ENCODE measurements around the gene PRPF31. TPM values are rescaled to one million over a fixed set of nuclear protein-coding genes. Genes with fewer than 3 reads are reported as not detected.
"Not testable (repeated sequence)": the region's sequence is repeated elsewhere in the genome, so short reads cannot be mapped to it uniquely, and the experiment has no call there.

Gene PRPF31
- polyA plus RNA-seq, 4 donors = 69.5 to 75.8 (median 71.8) TPM

DNA sequence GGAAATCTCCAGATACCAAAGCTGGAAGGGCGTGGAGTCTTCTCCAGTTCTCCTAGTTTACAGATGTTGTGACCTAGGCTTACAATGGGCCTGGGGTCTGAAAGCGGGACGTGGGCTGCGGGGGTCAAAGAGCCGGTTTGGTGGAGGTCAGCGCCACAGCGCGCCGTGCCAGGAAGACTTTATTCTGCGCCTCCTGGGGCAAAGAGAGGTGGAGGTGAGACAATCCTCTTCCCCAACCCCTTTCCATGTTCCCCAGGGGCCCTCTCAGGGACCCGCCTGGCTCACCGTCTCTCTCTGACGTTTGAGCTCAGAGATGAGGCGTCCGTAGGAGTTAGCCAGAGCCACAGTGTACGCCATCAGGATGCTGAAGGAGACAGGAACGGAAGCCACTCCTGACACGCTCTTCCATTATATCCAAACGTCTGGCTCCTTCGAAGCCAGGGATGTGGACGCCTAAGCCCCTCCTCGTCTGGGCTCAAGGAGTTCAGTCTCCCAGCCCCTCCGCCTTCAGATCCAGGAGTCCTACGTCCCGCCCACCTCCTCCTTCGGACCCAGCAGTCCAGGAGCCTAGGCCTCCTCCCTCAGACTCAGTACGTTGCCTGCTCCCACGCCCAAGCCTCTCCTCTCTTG, 44.7 kb downstream of the PRPF31 start:
- no peak for DNase-seq (ENCODE audit: low read depth in 4 of 4, low spot score in 2 of 4)

DNA sequence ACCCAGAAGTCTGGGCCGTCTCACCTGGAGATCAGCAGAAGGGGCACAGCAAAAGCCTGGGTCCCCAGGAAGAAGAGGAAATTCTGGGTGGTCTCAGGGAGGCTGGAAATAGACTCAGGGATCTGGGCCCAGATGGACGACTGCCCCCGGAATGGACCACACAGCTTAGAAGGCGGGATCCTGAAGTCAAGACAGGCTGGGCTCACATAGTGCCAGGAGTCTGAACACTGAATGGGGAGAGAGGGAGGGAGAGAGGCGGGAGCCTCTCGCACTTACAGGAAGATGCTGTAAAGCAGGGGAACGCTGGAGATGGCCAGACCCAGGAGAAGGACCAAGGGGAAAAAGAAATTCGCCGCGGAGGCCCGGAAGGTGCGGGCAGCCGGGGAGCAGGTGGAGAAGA, 45.3 kb downstream of the PRPF31 start:
- DNase-seq (ENCODE audit: low read depth in 4 of 4, low spot score in 2 of 4) = no peak

DNA sequence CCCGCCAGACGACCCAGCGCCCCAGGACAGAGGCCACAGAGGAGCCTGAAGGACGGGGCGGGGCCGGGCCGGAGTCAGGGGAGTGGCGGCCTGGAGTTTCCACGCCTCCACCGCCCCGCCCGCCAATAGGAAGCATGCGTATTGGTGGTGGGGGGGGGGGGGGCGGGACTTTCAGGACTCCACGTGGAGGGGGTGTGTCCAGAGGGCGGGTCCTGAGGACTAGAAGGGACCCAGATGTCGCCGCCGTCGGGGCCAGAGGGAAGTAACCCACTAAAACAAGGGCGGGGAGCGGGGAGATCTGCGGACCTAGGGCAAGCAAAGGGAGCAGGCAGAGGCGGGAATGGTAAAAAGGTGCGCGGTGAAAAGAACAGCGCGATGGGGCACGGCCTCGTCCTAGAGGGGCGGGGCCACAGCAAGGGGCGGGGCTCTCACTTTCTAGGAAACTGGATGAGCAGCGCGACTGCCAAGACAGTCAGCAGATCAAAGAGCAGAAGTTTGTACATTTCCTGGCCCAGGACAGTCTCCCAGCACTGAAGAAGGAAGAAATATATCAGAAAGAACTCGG, 46.8 kb downstream of the PRPF31 start:
- DNase-seq (ENCODE audit: low read depth in 4 of 4, low spot score in 2 of 4) = no peak

DNA sequence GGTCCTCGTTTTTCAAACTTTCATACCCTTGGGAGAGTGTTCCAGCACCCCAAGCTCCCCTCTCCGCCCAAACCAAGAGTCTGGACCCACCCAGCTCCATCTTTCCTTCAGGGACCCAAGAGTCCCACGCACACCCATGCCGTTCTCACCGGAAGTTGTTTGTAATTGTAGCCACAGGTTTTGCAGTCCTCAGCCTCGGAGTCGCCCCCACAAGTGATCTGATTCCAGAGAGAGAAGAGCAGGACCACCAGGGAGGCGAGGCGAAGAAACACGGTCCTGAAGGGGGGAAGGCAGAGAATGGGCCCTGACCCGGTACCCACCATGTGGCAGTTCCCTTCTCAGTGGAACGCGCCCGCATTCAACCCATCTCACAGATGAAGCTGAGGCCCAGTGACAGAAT, 47.3 kb downstream of the PRPF31 start:
- no peak for DNase-seq (ENCODE audit: low read depth in 4 of 4, low spot score in 2 of 4)

DNA sequence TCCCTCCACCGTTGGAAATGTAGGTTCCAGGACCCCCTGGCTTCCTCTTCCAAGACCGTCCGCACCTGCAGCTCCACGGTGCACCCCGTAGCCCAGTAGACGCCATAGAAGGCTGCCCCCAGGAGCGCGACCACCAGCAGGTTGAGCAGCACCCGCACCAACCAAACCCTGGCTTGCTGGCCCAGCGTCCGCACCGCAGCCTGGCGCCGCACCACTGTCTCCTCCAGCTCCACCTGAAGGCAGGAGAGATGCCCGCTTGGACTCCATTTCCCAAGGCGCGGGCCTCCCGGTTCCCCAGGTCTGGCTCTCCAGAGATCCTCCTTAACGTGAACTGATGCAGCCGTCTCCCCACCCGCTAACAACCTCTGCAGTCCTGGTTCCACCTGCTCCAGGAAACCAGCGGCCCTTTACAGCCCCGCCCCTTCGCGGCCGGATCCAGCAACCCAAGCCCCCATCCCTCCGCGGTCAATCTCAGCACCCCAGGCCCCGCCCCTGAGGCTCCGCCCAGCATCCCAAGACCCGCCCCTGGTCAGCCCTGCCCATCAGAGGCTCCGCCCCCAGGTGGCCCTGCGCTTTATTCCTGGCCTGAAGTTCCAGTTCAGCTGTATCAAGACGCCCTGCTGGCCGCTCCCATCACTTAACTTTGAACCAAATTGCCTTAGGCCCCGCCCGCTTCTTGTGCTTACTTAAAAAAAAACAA, 49.0 kb downstream of the PRPF31 start:
- no peak for DNase-seq (ENCODE audit: low read depth in 4 of 4, low spot score in 2 of 4)

DNA sequence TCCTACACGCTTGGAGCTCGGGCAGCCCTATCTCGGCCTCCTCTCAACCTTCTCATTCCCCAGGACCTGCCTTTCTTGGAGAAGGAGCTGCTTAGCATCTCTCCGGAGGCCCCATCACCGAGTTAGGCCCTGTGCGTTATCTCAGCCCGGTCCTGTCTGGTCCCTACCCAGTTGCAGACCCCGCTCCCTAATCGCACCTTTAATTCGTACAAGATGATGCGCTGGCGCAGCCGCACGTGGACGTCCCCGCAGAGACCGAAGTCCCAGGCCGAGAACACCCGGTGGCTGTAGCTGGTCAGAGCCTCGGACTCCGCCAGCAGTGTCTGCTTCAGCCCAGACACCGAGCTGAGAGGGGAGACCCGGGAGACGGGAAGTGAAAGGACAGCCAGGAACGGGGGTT, 49.7 kb downstream of the PRPF31 start:
- no peak for DNase-seq (ENCODE audit: low read depth in 4 of 4, low spot score in 2 of 4)

DNA sequence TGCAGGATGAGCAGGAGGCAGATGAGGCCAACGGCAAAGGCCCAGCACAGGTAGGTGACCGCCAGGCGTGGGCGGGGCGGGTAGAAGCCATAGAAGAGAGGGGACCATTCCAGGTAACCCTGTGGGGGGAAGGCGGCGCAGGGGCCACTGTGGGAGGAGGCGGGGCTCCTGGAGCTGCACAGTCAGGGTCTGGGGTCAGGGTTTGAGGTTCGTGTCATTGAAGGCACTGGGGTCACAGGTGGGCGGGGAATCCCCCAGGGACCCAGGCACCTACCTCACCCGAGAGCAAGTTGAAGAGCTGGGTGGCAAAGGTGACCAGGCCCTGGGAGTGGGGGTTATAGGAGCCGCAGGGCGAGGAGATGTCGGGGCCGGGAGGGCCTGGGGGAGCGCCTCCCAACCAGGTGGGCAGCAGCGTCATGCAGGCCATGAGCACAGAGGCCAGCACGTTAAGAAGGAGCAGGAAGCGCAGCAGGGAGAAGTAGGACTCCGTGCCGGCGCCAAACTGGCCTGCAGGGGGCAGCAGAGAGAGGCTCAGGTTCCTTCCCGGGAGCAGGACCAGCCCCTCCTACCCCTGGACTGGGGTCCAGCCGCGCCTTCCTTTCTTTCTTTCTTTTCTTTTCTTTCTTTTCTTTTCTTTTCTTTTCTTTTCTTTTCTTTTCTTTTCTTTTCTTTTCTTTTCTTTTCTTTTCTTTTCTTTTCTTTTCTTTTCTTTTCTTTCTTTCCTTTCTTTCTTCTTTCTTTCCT, 52.8 kb downstream of the PRPF31 start:
- peak in 3 of 4 donors; percentile 71 to 86 (median 73) for DNase-seq (ENCODE audit: low read depth in 4 of 4, low spot score in 2 of 4)

DNA sequence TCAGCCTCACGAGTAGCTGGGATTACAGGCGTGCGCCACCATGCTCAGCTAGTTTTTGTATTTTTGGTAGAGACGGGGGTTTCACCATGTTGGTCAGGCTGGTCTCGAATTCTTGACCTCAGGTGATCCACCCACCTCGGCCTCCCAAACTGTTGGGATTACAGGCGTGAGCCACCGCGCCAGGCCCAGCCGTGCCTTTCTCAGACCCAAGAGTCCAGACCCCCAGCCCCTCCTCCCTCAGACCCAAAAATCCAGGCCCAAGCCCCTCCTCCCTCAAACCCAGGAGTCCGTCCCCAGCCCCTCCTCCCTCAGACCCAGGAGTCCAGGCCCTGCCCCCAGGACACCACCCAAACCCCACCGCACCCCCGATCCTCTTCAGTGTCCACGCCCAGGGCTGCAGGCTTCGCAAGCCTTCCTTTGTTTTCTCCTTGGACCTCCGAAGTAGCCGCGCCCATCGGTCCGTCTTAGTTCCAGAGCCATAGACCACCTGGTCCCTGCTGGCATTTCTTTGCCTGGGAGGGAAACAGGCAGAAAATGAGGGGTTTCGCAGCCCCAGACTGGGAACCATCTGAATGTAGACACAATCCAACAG, 53.7 kb downstream of the PRPF31 start:
- no peak for DNase-seq (ENCODE audit: low read depth in 4 of 4, low spot score in 2 of 4)

DNA sequence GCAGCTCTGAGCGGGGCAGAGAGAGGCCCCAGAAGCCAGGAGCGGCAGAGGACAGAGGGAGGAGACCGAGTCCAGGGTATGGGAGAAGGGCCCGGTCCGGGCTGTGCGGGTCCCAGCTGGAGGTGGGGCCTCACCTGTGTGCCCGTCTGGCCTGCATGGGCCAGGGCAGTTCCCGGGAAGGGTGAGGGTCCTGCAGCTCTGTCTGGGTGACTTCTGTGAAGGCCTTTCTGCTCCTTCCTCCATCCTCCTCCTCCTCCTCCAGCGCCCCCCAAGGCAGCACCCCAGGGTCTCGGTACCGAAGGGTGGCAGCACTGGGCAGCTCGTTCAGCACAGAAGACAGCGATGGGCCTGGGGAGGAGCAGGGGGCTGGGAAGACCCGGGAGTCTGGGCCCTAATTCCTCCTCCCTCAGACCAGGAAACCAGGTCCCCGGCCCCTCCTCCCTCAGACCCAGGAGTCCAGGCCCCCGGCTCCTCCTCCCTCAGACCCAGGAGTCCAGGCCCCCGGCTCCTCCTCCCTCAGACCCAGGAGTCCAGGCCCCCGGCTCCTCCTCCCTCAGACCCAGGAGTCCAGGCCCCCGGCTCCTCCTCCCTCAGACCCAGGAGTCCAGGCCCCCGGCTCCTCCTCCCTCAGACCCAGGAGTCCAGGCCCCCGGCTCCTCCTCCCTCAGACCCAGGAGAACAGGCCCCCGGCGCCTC, 56.3 kb downstream of the PRPF31 start:
- not testable (repeated sequence) for DNase-seq (ENCODE audit: low read depth in 4 of 4, low spot score in 2 of 4)

DNA sequence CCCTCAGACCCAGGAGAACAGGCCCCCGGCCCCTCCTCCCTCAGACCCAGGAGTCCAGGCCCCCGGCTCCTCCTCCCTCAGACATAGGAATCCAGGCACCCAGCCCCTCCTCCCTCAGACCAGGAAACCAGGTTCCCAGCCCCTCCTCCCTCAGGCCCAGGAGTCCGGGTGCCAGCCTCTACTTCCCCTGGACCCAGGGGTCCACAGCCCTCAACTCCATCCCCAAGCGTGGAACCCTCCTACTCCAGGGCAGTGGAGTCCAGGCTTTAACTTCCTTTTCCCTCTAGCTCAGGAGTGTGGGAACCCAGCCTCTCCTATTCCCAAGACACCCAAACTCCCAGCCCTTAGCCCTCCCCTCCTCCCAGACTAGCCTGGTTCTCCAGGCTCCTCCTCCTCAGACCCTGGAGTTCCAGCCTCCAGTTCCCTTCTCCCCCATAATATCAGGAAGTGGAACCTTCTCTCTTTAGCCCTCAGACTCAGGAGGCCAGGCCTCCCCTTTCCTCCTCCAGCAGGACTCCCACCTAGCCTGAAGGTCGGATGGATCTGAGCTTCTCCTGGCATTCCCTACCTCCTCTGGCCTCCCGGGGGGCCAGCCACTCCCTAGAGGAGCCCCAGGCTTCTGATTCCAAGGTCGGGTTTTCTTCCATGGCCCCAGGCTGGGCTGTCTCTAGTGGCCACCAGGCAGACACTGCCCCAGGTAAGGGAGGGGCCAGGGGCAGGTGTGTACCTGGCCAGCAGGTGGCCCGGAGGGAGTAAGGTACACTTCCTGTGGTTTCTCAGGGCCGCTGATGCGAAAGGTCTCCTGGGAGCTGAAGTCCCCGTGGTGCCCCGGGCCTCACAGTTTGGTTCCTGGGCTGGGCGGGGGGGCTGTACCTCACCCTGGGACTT, 57.2 kb downstream of the PRPF31 start, which contains the start of gene TMC4:
TMC4 (minus strand) TSS at position 690 of the 888 bp plus-strand sequence; CDS start at position 647, 43 bp downstream.
- DNase-seq (ENCODE audit: low read depth in 4 of 4, low spot score in 2 of 4) = no peak

DNA sequence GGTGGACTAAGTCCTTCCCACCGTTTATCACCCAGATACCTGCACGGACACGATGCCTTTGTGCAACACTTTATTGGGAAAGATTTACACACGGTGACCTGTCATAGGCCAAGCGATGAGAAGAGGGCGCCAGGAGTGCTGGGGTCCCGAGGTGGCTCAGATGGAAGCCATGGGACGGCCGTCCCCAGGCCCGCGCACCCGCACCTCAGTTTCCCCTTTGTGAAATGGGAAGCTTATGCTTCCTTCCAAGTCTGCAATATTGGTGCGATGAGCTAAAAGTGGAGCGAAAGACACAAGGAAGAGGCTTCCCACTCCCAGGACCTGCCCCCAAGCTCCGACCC, 57.8 kb downstream of the PRPF31 start:
- no peak for DNase-seq (ENCODE audit: low read depth in 4 of 4, low spot score in 2 of 4)

DNA sequence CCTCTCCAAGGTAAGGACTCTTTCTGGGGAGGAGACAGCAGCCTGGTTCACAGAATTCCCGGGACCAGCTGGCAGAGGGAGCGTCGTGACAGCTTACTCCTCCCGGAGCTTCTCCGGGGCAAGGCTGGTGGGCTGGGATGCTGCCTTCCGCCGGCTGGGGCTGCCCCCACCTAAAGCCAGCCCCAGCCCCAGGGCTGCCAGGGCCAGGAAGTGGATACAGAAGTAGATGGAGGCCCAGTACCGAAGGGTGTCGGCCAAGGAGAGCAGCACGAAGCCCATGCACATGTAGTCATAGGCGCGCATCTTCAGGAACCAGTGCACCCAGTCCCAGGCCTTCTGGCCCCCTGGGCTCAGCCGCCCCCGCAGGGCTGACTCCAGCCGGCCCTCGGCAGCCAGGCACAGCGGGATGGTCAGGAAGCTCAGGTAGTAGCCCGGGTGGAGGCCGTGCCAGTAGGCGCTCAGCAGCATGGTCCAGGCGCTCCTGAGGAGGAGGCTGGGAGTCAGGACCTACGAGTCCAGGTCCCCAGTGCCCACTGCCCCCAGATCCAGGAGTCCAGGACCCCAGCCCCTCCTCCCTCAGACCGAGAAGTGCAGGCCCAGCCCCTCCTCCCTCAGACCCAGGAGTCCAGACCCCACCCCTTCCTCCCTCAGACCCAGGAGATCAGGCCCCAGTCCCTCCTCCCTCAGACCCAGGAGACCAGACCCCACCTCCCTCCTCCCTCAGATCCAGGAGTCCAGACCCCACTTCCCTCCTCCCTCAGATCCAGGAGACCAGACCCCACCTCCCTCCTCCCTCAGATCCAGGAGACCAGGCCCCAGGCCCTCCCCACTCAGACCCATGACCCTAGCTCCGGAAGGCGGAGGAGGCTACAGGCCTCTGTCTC, 58.6 kb downstream of the PRPF31 start:
- no peak for DNase-seq (ENCODE audit: low read depth in 4 of 4, low spot score in 2 of 4)

DNA sequence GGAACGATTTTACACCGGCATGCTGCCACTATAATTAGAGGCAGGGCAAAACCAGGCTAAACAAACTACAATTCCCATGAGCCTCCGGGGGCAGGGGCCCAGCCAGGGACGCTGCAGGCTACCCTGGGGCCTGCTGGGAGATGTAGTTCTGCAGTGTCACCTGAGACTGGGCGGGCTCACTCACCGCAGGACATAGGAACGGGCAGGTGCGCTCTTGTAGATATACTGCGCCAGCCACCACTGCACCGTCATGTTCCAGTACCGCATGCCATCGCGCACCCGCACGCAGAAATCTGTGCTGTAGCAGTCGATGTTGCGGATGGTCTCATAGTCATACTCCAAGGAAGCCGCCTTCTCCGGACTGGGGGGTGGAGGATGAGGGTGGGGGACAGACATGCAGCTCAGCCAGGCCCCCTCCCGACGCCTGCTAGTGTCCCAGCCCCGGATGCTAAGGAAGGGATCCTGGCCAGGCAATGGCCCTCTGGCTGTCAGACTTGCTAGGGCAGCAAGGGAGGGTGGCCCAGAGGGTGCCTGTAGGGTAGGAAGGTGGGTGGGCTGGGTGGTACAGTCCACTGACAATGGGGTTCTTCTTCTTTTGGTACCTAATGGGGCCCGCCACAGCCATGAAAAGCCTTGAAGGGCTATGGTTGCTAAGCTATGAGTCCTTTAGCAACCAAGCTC, 63.2 kb downstream of the PRPF31 start:
- DNase-seq (ENCODE audit: low read depth in 4 of 4, low spot score in 2 of 4) = no peak

DNA sequence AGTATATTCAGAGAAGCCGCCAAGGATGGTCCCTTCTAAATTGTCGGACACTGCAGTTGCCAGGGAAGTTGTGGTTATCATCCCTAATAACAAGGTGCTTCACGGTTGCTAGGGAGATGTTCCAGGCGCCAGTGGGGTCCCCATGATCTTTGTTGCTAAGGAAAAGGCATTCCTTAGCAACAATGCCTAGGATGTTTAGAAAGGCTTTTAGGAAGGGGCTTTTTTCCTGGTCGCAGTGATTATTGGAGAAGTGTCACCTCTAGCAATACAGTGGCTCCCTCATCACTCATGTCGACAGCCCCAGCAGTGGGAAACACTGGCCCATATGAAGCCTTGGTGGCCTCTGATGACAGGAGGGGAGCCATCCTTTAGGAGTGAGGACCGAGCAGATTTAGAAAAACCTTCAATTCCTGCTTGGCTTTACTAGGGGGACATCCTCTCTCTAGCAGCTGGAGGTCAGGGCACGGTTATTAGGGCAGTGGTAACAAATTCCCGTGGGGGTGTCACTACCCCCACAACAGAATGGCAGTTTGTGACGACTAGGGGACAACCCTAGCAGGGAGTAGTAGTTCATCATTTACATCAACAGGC, 63.8 kb downstream of the PRPF31 start:
- no peak for DNase-seq (ENCODE audit: low read depth in 4 of 4, low spot score in 2 of 4)

DNA sequence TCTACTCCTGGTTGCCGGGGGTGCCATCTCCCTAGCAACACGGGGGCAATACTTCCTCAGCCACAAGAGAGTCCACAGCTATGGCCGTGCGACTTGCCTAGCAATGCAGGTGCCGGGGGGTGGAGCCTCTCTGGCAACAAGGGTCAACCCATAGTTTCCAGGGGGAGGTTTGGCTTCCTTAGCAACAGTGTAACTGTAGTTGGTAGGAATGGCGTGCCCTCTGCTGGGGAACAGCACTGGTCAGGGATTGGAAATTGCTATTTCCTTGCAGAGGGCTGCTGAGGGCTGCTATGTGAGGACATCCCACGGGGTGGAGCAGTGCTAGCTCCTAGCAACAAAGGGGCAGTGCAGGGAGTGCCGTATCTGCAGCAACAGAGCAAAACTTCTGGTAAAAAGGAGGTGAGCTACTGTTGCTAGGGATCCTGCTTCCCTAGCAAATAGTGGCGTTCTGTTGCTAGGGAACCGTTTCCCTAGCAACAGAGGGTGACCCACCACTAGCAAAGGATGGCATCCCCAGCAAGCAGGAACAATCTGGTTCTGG, 64.4 kb downstream of the PRPF31 start:
- DNase-seq (ENCODE audit: low read depth in 4 of 4, low spot score in 2 of 4) = peak in 2 of 4 donors; percentile 53 to 68

DNA sequence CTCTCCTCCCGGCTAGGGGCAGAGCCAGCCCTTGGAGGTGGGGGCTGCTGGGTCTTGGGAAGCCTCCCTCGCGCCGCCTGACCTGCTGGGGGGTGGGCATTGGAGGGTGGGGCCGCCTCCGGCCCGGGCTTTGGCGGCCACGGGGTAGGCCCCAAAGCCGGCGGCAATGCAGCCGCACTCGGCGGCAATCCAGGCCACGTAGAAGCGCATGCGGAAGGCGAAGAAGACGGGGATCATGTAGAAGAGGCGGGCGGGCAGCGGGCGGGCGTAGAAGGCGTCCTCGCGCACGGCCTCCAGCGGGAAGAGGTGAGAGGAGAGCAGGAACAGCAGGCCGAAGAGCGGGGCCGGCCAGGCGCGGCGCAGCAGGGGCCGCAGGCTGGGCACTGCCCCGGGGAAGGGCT, 65.1 kb downstream of the PRPF31 start:
- DNase-seq (ENCODE audit: low read depth in 4 of 4, low spot score in 2 of 4) = no peak
